Measurements from ENCODE around the gene TIGD2.

DNA sequence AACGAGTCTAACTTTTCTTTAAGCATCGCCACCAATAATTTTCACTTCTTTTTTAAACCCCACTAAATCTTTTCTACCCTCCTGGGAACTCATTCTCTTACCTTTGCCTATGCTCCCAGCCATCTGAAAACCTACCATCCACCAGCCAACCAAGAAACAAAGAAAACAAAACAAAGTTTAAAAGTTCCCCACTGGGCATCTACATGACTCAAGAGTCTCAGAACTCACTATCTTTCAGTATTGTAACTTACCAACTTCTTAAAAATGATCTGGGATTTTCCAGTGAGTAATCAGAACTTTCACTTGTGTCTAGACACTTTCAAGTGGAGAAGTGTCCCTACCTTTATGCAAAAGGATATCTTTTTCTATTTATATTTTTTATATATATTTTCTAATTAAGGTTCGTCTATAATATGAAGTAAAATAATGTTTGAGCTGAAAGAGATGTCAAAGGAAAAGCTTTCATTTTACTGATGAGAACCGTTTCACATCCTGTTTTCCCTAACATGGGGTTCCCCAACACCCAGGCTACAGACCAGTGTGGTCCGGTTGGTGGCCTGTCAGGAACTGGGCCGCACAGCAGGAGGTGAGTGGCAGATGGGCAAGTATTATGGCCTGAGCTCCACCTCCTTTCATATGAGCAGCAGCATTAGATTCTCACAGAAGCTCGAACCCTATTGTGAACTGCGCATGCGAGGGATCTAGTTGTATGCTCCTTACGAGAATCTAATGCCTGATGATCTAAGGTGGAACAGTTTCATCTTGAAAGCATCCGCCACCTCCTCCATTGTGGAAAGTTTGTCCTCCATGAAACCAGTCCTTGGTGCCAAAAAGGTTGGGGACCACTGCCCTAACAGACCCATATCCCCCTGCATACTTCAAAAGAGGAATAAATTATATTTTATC is 9.8 kb upstream of the TIGD2 start:
- TF ChIP-seq RAD21 (IDR thresholded peaks at IDR 0.05; ENCODE audit: low read depth) (no peak), CEBPB (IDR thresholded peaks at IDR 0.05) (no peak)
- TF ChIP-seq, protein P1, sequence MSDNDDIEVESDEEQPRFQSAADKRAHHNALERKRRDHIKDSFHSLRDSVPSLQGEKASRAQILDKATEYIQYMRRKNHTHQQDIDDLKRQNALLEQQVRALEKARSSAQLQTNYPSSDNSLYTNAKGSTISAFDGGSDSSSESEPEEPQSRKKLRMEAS (IDR thresholded peaks at IDR 0.05) = no peak
